ENCODE results near the gene ITIH4.
A peak's percentile ranks its signal among the peaks of the same experiment; 100 is the strongest.

The ITIH4 gene

GRCh38 chr3:52848617-52849016 is 18.1 kb upstream of the ITIH4 start:
- no peak for DNase-seq (ENCODE audit: low spot score)

DNA sequence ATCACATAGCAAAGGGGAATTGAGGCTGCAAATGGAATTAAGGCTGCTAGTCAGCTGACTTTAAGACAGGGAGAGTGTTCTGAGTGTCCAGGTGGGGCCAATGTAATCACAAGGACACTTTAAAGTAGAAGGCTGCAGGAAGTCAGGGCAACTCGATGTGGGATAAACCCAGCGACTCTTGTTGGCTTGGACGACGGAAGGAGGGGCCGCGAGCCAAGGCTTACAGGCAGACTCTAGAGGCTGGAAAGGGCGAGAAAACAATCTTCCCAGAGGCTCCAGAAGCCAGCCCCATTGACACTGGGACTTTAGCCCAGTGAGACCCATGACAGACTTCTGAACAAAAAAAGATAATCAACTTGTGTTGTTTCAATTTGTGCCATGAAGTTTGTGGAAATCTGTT is 17.3 kb upstream of the ITIH4 start:
- no peak for DNase-seq (ENCODE audit: low spot score)

DNA sequence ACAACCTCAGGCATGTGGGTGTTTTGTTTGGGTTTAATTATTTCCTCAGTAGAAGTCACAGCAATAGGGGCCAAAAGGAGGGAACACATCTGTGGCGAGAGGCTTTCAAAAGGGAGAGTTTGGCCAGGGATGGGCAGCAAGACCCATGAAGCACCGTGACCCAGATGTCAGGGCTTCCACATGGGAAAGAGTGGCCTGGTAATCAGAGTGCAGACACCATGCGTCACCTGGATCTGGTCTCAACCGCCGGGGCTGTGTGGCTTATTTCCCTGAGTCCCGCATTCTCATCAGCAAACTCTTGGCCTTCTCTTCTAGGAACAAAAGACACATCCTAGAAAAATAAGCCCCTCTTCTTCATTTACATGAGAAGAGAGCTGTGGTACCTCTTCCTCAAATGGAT is 16.8 kb upstream of the ITIH4 start:
- no peak for DNase-seq (ENCODE audit: low spot score)

GRCh38 chr3:52846432-52846965 is 16.0 kb upstream of the ITIH4 start:
- DNase-seq (ENCODE audit: low spot score): no peak

- peak; percentile 6 for DNase-seq (ENCODE audit: low spot score)
Measured at GRCh38 chr3:52845691-52846431, 15.4 kb upstream of the ITIH4 start.

DNA sequence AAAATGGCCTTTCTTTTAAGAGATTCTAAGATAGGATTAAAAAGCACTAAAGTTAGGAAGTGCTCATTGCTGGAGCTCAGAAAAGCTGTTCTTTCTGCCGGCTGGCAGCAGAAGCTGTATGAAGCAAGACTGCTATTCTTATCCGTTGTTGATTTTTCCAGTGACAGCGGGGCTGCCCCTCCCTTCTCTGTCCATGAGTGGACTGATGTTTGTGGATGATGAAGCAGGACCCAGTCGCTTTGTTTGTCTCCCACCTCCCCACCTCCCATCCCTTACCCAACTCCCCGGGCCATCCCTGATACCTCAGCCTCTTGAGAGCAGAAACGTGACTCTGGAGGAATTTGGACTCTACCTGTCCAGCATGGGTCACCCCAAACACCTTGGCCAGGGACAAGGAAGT is 14.7 kb upstream of the ITIH4 start:
- DNase-seq (ENCODE audit: low spot score): no peak

DNA sequence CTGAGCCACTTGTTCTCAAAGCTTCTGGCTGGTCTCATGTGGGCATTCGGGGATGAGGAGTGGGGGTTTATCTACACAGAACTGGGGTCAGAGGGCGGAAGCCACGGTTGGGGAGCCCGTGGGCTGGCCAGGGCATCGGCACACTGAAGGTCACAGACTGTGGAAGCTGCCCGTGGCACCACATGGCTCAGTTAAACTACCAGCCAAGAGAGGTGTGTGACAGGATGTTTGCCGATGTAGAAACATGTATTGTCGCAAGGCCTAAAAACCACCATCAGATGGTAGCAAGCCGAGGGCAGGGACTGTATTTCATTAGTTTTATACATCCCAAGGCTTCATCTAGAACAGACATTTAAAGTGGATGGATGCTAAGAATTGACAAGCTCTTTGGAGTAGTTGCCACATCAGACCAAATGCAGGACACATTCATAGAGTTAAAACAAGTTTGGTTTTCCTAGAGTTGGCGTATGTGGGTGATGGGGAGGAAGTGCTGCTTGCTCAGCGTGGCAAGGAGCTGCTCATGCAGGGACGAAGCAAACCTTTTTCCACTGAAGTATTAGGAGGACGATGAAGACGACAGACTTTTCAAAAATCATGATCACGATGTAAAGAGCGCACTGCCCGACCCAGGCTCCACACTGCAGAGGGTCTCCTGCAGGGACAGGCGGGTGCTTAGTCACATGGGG is 14.0 kb upstream of the ITIH4 start:
- DNase-seq (ENCODE audit: low spot score): no peak

DNA sequence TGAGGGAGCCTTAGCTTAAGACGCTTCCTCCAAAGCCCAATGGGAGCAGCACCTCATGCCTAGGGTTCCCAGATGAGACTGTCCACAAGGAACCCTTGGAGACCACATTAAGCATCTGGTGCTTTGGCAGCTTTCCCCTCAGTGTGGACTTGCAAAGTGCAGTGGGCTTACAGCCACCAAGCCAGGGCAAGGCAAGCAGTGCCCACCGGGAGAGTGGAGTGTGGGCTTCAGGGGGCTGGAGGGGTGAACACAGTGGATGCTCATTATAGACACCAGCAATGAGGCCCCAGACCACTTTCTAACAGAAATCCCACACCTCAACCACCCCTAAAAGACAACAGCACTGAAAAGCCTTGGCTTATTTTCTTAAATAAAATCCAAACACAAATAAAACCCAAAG is 13.4 kb upstream of the ITIH4 start:
- no peak for DNase-seq (ENCODE audit: low spot score)

GRCh38 chr3:52843108-52843865 is 12.8 kb upstream of the ITIH4 start:
- no peak for DNase-seq (ENCODE audit: low spot score)

DNA sequence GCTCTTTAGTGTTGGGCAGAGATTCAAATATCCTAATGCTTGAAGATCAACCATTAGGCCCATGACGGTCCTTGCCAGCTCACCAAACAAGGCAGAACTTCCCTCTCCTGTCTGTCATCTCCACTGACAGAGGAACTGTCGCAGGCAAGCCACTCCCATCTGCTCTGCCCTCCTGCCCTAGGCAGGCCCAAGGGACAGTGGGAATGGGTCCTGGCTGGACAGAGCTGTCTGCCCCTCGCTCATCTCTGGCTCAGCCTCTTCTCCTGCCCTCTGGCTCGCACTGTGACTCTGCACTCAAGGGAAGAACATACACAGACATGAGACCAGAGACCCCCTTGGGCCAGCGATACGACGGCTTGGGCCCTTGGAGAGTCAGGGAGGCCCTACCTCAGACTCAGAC is 12.0 kb upstream of the ITIH4 start:
- DNase-seq (ENCODE audit: low spot score): no peak

- DNase-seq (ENCODE audit: low spot score): no peak
Measured at GRCh38 chr3:52841981-52842340, 11.5 kb upstream of the ITIH4 start.

DNA sequence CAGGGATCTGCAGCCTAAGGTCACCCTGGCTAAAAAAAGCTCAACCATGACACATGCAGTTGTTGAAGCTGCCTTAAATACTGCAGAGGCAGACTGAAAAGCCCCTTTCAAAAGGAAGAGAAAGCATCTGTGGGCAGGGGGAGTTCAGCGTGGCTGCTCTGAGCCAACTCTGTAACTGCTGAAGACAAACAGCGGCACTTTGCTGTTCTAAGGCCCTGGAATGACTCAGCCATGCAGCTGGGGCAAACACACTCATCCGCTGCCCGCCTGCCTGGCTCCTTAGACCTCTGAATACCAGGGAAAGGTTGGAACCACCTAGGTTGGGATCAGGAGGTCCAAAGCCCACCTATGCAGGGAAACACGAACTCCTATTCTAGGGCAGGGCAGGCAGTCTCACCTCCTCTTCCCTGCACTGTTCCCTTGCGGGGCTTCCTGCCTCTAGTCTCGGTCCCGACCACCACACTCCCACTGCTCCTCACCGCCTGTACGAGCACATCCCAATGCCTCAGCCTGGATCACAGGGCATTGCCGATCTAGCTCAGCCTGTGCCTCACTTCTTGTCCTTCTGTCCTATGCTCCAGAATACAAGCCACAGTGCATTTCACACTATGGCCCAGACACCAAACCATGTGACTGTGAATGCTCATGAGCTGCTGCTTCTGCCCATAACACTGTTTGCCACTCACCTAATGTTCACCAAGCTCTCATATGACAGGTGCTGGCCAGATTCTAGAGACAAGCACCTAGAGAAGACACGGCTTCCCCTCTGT is 10.9 kb upstream of the ITIH4 start:
- DNase-seq (ENCODE audit: low spot score): no peak

DNA sequence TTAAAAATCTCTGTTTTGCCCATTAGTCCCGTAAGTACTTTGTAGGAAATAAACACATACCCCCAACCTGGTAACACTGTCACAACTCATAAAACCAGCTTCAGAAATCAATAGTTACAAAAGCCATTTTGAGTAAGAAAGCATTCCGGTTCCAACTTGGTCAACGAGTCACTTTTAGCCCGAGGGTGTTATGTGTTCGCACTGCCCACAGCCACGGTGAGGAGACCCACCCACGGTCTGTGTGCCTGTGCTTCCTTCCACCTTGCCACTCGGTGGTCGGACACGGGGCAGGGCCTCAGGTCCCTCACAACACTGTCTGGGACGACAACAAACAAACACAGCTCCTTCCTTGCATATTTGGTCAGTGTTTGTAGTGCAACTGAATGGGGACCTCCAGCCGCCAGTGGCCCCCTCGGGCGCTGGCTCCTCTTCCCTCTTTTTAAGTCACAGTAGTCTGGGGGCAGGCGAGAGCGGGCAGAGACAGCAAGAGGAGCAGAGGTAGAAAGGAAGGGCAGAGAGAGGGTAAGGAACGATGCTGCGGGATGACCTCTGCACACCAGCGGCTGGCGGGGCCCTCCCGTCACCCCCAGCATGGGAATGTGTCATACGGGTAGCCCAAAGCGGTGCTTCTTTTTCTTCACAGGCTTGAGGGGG is 9.5 kb upstream of the ITIH4 start:
- no peak for DNase-seq (ENCODE audit: low spot score)

- DNase-seq (ENCODE audit: low spot score): no peak
Measured at GRCh38 chr3:52839268-52839575, 8.8 kb upstream of the ITIH4 start.

DNA sequence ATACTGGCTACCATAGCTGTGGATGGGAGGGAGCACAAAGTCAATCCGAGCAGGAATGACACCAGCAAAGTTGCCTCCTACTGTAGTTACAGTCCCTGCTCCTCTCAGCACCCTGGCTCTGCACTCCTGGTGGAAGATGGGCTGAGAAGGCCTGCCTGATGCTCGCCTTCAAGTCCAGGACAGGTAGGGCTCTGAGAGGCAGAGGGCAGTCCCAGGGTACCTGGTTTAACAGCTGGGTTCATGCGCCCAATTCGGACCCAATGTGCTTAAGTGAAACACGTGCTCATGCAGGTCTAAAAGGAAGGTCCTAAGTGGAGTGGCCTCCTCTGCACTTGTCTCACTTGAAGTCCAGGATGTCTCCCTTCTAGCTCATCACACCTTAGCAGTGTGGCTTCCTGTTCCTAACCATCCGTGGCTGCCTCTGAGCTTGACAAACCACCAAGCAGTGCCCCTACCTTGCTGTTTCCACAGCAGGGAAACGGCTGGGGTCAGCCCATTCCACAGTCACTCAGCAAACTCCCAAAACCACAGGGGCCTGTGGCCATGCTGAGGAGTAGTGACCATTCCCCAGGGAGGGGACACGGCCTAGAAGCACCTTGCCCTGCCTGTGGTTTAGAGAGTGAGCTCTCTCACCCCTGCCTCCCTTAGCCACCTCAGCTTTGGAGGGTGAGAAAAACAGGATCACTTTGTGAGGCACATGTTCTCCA is 8.2 kb upstream of the ITIH4 start:
- no peak for DNase-seq (ENCODE audit: low spot score)

DNA sequence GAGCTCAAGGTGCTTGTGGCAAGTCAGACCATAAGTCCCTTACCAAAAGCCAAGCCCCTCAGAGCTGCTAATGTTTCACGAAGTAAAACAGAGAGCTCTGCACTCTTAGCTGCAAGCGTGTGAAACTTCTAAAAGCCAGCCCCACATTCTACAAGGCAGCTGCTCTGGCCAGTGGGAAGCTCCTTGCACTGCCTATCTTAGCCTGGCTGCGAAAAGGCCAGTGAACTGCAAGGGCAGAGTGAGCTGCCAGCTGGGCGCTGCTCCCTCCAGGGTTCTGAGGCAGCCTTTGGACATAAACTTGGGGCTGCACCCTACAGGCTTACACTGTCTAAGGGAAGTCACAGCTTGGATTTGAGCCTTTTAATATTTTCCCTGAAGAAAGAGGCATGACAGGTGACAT is 6.5 kb upstream of the ITIH4 start:
- DNase-seq (ENCODE audit: low spot score): no peak

DNA sequence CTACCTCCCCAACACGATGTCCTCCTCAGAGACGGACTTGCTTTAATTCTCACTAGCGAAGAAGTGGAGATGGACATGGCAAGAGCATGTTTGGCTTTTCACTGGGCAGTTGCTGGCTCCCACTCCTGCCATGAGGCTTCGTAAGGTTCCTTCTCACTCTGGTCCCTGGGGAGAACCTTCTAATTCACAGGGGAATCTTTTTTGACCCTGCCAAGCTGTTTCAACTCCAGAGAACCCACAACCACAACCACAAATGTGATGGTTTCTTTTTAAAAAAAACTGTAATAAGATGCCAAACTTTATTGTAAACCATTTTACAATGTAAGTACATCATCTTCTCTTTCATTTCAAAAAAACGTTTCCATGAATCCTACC is 6.0 kb upstream of the ITIH4 start:
- DNase-seq (ENCODE audit: low spot score): no peak

DNA sequence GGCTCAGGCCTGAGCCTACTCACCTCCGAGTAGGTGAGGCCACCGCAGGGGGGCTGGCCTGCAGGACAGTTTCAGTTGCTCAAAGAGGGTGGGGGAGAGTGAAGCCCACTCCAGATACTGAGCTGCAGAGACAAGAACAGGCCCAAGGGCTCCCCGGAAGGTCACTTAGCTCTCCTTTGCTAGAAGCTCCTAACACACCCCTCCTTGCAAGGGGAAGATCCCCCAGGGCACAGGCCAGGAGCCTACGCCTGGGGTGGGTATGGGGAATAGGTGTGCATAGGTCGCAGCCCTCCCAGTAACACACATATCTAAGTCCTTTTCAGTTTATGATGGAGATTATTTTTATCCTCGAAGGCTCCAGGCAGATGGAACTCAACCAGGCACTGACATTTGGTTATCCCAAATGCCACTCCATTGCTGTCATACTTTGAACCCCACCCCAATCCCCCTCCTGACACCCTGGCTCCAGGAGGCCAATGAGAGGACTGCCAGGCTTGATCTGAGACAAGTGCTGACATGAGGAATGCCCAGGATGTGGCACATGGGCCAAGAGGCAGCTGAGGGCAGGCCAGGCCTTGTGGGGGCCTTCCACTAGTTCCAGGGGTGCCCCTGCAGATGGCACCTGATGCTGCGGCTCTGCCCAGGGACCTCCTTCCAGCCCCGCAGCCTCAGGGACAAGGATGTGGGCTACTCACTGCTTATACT is 5.4 kb upstream of the ITIH4 start:
- DNase-seq (ENCODE audit: low spot score): no peak

DNA sequence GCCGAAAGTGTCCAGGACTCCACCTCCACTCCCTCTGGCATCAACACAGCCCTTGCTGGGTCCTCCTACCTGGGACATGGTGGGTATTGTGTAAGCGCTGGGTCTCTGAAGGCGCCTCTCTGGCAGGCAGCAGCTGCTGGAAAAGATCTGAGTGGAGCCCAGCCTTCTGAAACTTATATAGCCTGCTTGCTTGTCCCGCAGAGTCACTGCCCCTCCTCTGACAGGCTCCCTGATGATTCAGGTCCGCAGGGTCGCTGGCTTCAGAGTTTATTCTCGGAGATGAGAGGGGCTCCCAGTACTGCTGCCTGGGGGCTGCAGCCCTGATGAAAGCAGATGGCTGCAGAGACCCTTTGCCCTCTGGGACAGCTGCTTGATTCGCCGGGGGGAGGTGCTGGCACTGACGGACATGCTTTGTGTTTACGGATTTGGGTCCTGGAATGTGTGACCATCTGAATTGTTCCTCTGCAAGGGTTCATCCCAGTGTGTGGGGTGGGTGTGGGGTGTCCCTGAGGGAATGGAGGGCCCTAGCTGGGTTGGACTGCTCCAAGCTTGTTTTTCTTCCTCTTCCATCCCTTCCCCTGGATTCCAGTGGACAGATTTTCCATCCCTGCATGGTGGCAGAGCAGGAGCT is 4.5 kb upstream of the ITIH4 start, which contains the start of gene MUSTN1:
MUSTN1 (minus strand) TSS at position 149 of the 631 bp plus-strand sequence; CDS start at position 78, 71 bp downstream.
- no peak for DNase-seq (ENCODE audit: low spot score)

- no peak for DNase-seq (ENCODE audit: low spot score)
Measured at GRCh38 chr3:52833202-52833601, 2.7 kb upstream of the ITIH4 start.
